Dedifferentiated amniotic fluid mesenchymal stem cell (primary cell): Measurements from ENCODE around the gene PPP1R17.

Experiments used
- DNase-seq: peaks from one replicate; pipeline ENCODE4 v3.0.0-alpha.2; 2016; ENCODE audit errors: extremely low spot score

The PPP1R17 gene

GRCh38 chr7:31699050-31699449, 12.0 kb downstream of the PPP1R17 start:
- DNase-seq = no peak

DNA sequence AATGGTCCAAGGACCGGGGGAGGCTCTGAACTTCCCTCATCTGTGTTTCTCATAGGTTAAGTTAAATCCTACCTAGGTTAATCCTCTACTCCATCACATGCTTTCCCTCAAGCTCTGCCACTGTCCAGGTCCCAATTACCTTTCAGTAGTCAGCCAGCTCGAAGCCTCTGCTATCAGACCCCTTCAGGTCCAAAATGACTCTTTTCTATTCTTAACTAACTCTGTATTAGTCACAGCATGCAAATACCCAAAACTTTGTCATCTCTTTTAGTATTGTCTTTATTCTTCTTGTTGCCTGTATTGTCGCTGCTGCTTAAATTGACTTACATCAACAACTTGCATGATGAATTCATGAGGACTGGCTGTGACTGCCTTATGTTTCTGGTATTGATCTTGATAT, 15.3 kb downstream of the PPP1R17 start:
- DNase-seq = no peak

DNA sequence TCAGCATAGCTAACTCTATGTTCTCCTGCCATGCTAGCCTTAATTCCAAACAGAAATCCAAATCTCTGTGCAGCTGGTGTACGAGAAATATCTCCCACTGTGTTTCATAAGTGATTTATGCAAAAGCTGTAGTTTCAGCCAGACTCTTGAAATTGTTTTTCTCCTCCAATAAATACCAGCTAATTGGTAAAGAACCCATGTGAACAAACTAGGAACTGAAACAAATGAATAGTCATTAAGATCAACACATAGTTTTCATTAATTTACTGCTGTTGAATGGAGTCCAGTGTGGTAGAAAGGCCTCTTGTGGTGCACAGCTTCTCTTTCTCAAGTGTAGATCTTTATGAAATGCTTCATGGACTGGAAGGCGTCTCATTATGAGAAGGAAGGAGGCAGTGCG, 18.4 kb downstream of the PPP1R17 start:
- DNase-seq = no peak

- no peak for DNase-seq
Measured at GRCh38 chr7:31707089-31707488, 20.1 kb downstream of the PPP1R17 start.

DNA sequence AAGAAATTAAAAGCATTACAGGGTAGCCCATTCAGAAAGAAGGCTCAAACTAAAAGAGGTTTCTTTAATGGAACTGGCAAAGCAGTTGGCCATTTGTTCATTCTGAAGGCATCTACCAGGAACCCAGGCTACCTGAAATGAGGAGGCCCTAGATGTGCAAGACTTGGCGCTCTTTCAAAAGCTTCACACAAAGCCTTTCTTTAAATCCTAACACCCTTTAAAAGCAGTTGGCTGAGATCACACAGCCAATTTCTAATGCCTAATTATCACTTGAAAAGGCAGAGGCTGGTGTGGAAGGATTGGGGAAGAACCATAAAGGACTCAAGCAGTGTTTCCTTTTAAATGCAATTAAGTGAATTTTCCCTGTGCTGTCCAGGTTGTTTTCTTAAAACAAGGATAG, 23.2 kb downstream of the PPP1R17 start:
- no peak for DNase-seq

- no peak for DNase-seq
Measured at GRCh38 chr7:31716355-31716754, 29.3 kb downstream of the PPP1R17 start.

- DNase-seq = no peak
Measured at GRCh38 chr7:31720366-31720765, 33.4 kb downstream of the PPP1R17 start.

- no peak for DNase-seq
Measured at GRCh38 chr7:31724696-31725095, 37.7 kb downstream of the PPP1R17 start.

GRCh38 chr7:31729195-31729804, 42.3 kb downstream of the PPP1R17 start:
- no peak for DNase-seq

- no peak for DNase-seq
Measured at GRCh38 chr7:31734456-31734855, 47.4 kb downstream of the PPP1R17 start.

- peak; percentile 72 for DNase-seq
Measured at GRCh38 chr7:31735991-31736982, 49.3 kb downstream of the PPP1R17 start.

DNA sequence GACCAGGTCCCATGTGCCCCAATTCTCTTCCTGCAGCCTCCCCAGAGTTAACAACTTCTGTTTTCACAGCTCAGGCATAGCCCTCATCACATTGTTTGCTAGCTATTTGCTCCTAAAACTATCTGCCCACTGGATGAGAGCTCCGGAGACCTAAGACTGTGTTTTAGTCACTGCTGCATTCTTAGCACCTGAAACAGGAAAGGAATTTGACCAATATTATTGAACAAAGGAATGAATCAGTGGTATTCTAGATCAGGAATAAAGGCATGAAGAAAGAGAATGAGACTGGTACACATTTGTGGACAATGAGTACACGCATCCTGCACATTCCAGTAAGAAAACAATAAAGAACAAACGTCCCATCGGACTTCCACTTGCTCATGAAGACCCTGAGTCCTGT, 54.8 kb downstream of the PPP1R17 start:
- DNase-seq = no peak

- DNase-seq = peak; percentile 64
Measured at GRCh38 chr7:31744294-31744874, 57.4 kb downstream of the PPP1R17 start.

- peak; percentile 46 for DNase-seq
Measured at GRCh38 chr7:31747553-31747952, 60.5 kb downstream of the PPP1R17 start.

GRCh38 chr7:31748084-31748483, 61.1 kb downstream of the PPP1R17 start:
- DNase-seq = no peak

- DNase-seq = no peak
Measured at GRCh38 chr7:31751726-31752125, 64.7 kb downstream of the PPP1R17 start.
